Measurements from ENCODE around the gene THYN1. TPM values are rescaled to one million over a fixed set of nuclear protein-coding genes. Genes with fewer than 3 reads are reported as not detected.

THYN1 gene
- total RNA-seq, 2 donors from 2014 or later, result 70.4 to 89.0 TPM

GRCh38 chr11:134236834-134237556, 16.2 kb downstream of the THYN1 start:
- Mint-ChIP-seq H3K36me3 (ENCODE audit: insufficient read depth in 2 of 2) (peaks cover 1 to 2% of the 10 kb centered on the region in 2 donors), H3K27ac (no peak overlapping the region), H3K4me1 (ENCODE audit: low read depth) (peaks cover 9% of the 10 kb centered on the region), H3K27me3 (ENCODE audit: low read depth) (no peaks in the 10 kb centered on the region), H3K9me3 (no peaks in the 10 kb centered on the region), H3K4me3 (no peak overlapping the region)
- ATAC-seq (replicated peaks in 1 of 2), result no peak
- no peak for DNase-seq

DNA sequence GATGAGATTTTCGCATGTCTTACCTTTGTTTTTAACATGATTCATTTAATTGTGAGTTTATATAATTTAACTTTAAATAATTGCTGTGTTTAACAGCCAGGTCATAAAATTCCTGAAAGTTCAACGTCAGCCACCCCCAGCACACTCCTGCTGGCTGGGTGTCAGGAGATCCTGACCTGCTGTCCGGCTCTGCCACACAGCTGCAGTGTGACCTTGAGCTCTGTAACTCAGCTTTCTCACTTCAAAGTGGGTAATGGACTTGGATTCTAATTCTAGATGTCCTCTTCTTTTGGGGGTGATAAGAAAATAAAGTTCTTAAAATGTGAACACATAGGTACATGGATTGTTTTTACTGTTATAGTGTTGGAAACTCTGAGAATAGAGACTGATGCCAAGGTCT, 17.8 kb downstream of the THYN1 start:
- Mint-ChIP-seq H3K4me3 (no peak overlapping the region), H3K9me3 (no peaks in the 10 kb centered on the region), H3K4me1 (ENCODE audit: low read depth) (peaks cover 18% of the 10 kb centered on the region), H3K27me3 (ENCODE audit: low read depth) (no peaks in the 10 kb centered on the region), H3K36me3 (ENCODE audit: insufficient read depth in 2 of 2) (peaks cover 1 to 2% of the 10 kb centered on the region in 2 donors), H3K27ac (no peak overlapping the region)
- no peak for ATAC-seq (replicated peaks in 1 of 2)
- no peak for DNase-seq

DNA sequence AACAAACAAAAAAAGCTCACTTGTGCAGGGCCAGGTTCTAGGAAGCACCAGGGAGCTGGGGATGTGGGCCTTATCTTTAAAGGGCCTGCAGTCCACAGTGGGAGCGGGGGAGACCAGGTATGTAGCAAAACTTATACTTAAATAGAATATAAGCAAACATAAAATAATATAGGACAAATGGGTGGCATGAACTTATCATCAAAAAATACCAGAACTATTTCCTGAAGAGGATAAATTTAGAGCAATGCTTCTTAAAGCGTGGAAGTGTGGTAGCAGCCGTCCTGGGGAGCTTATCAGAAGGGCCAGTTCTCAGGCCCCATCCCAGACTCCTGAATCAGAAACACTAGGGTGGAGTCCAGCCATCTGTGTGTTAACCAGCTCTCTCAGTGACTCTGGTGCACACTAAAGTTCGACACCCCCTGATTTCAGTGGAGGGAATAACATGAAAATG, 19.4 kb downstream of the THYN1 start:
- Mint-ChIP-seq H3K4me1 (ENCODE audit: low read depth) (peaks cover 35% of the 10 kb centered on the region), H3K36me3 (ENCODE audit: insufficient read depth in 2 of 2) (peaks cover 2 to 3% of the 10 kb centered on the region in 2 donors), H3K9me3 (no peaks in the 10 kb centered on the region), H3K4me3 (no peak overlapping the region), H3K27ac (no peak overlapping the region), H3K27me3 (ENCODE audit: low read depth) (no peaks in the 10 kb centered on the region)
- no peak for DNase-seq
- no peak for ATAC-seq (replicated peaks in 1 of 2)

GRCh38 chr11:134231958-134232659, 21.0 kb downstream of the THYN1 start:
- no peak for ATAC-seq (replicated peaks in 1 of 2)
- no peak overlapping the region for H3K4me3 Mint-ChIP-seq
- H3K4me1 Mint-ChIP-seq (ENCODE audit: low read depth), result peaks cover 50% of the 10 kb centered on the region
- H3K27ac Mint-ChIP-seq, result no peak overlapping the region
- peaks cover 0 to 2% of the 10 kb centered on the region in 2 donors for H3K36me3 Mint-ChIP-seq (ENCODE audit: insufficient read depth in 2 of 2)
- DNase-seq, result no peak
- no peaks in the 10 kb centered on the region for H3K9me3 Mint-ChIP-seq
- H3K27me3 Mint-ChIP-seq (ENCODE audit: low read depth), result no peaks in the 10 kb centered on the region

- H3K9me3 Mint-ChIP-seq, result no peaks in the 10 kb centered on the region
- ATAC-seq (replicated peaks in 1 of 2), result no peak
- DNase-seq, result no peak
- peaks cover 68% of the 10 kb centered on the region for H3K4me1 Mint-ChIP-seq (ENCODE audit: low read depth)
- H3K36me3 Mint-ChIP-seq (ENCODE audit: insufficient read depth in 2 of 2), result peaks cover 0 to 2% of the 10 kb centered on the region in 2 donors
- H3K27ac Mint-ChIP-seq, result peak overlapping the region; percentile 44
- no peaks in the 10 kb centered on the region for H3K27me3 Mint-ChIP-seq (ENCODE audit: low read depth)
- H3K4me3 Mint-ChIP-seq, result peak overlapping the region in 1 of 2 donors; percentile 40
Measured at GRCh38 chr11:134230339-134230738, 22.8 kb downstream of the THYN1 start.

GRCh38 chr11:134229126-134229790, 23.9 kb downstream of the THYN1 start:
- Mint-ChIP-seq H3K27me3 (ENCODE audit: low read depth) (no peaks in the 10 kb centered on the region), H3K27ac (peak overlapping the region; percentile 59), H3K4me1 (ENCODE audit: low read depth) (peaks cover 68% of the 10 kb centered on the region), H3K36me3 (ENCODE audit: insufficient read depth in 2 of 2) (peaks cover 0 to 3% of the 10 kb centered on the region in 2 donors), H3K9me3 (no peaks in the 10 kb centered on the region), H3K4me3 (peak overlapping the region; percentile 15 to 40)
- no peak for DNase-seq
- no peak for ATAC-seq (replicated peaks in 1 of 2)

DNA sequence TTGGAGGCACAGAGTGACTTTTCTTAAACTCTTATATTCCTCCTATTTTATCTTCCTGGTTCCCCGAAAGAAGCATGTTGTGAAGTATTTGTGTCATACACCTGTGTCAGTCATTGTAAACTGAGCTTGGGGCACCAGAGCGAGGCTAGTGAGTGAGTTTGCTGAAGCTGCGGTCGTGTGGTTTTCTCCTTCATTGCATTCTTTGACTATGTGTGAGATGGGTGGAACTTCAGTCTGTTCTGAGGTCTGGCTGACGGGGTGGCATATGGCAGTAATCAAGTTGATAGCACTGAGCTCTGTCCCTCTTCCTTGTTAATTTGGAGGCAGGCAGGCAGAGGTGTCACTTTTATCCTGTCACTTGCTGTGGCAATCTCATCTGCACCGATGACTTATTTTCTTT, 24.5 kb downstream of the THYN1 start:
- DNase-seq (peak; percentile 40 to 44), ATAC-seq (replicated peaks in 1 of 2) (peak; percentile 16 to 21)
- H3K36me3 Mint-ChIP-seq (ENCODE audit: insufficient read depth in 2 of 2), result peaks cover 0 to 3% of the 10 kb centered on the region in 2 donors
- H3K4me1 Mint-ChIP-seq (ENCODE audit: low read depth), result peaks cover 68% of the 10 kb centered on the region
- peak overlapping the region in 1 of 2 donors; percentile 37 for H3K4me3 Mint-ChIP-seq
- H3K27me3 Mint-ChIP-seq (ENCODE audit: low read depth), result no peaks in the 10 kb centered on the region
- no peaks in the 10 kb centered on the region for H3K9me3 Mint-ChIP-seq
- no peak overlapping the region for H3K27ac Mint-ChIP-seq

DNA sequence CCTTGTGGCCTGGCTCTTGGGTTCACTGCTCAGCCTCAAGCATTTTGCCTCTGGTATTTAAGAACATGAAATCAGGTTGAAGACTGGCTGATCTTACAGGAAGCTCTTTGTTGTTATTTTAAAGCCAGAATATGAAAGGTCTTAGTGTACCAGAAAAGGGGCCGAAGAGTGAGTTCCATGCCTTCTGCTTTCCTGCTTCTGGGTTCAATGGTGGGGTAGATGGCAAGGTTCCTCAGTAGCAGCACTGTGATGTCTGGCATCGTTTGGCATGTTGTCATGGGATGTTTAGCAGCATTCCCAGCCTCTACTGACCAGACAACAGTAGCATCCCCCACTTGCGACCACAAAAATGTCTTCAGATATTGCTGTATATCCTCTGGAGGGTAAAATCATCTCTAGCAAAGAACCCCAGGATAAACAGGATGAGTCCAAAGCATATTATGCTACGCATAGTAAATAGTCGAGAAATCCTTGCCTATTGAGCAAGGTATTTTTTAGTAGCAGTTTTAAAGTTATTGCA, 26.3 kb downstream of the THYN1 start:
- Mint-ChIP-seq H3K4me3 (peak overlapping the region; percentile 85 to 94), H3K27ac (peak overlapping the region; percentile 79), H3K36me3 (ENCODE audit: insufficient read depth in 2 of 2) (peaks cover 6 to 12% of the 10 kb centered on the region in 2 donors), H3K27me3 (ENCODE audit: low read depth) (no peaks in the 10 kb centered on the region), H3K4me1 (ENCODE audit: low read depth) (peaks cover 73% of the 10 kb centered on the region), H3K9me3 (no peaks in the 10 kb centered on the region)
- no peak for ATAC-seq (replicated peaks in 1 of 2)
- DNase-seq, result no peak

- Mint-ChIP-seq H3K27ac (peak overlapping the region; percentile 33), H3K9me3 (no peaks in the 10 kb centered on the region), H3K4me1 (ENCODE audit: low read depth) (peaks cover 79% of the 10 kb centered on the region), H3K4me3 (peak overlapping the region; percentile 85 to 94), H3K36me3 (ENCODE audit: insufficient read depth in 2 of 2) (peaks cover 8 to 21% of the 10 kb centered on the region in 2 donors), H3K27me3 (ENCODE audit: low read depth) (no peaks in the 10 kb centered on the region)
- ATAC-seq (replicated peaks in 1 of 2) (peak; percentile 31 to 43), DNase-seq (peak; percentile 70 to 79)
Measured at GRCh38 chr11:134224710-134225664, 28.2 kb downstream of the THYN1 start.

GRCh38 chr11:134223836-134224709, 29.1 kb downstream of the THYN1 start, which contains the start of the genes NCAPD3 and VPS26B:
Gene NCAPD3 (minus strand): TSS chr11:134223967. CDS start chr11:134223926, 41 bp downstream.
Gene VPS26B (plus strand): TSS chr11:134224671. CDS start chr11:134225123, 452 bp downstream.
- Mint-ChIP-seq H3K4me1 (ENCODE audit: low read depth) (peaks cover 72% of the 10 kb centered on the region), H3K27ac (peak within 1 kb of the TSS; percentile 99), H3K36me3 (ENCODE audit: insufficient read depth in 2 of 2) (peaks cover 11 to 22% of the 10 kb centered on the region in 2 donors), H3K27me3 (ENCODE audit: low read depth) (no peaks in the 10 kb centered on the region), H3K9me3 (no peaks in the 10 kb centered on the region), H3K4me3 (peak within 1 kb of the TSS; percentile 98 to 100)
- ATAC-seq (replicated peaks in 1 of 2), result peak; percentile 81 to 83
- DNase-seq, result peak; percentile 96 to 97

- DNase-seq, result peak; percentile 9 to 17
- H3K27ac Mint-ChIP-seq, result peak overlapping the region; percentile 96
Measured at GRCh38 chr11:134223121-134223520, 30.0 kb downstream of the THYN1 start.

More at GRCh38 chr11:134223121-134223520, 30.0 kb downstream of the THYN1 start:
- H3K4me1 Mint-ChIP-seq (ENCODE audit: low read depth), result peaks cover 73% of the 10 kb centered on the region
- H3K36me3 Mint-ChIP-seq (ENCODE audit: insufficient read depth in 2 of 2), result peaks cover 15 to 32% of the 10 kb centered on the region in 2 donors
- no peaks in the 10 kb centered on the region for H3K9me3 Mint-ChIP-seq
- peak overlapping the region; percentile 98 to 100 for H3K4me3 Mint-ChIP-seq
- no peak for ATAC-seq (replicated peaks in 1 of 2)
- no peaks in the 10 kb centered on the region for H3K27me3 Mint-ChIP-seq (ENCODE audit: low read depth)
